ENCODE data around the gene RHO.

Gene RHO

GRCh38 chr3:129519896-129520715 is 8.3 kb upstream of the RHO start:
- DNase-seq (ENCODE audit: low read depth in 2 of 2), result no peak

GRCh38 chr3:129520960-129521359 is 7.5 kb upstream of the RHO start:
- DNase-seq (ENCODE audit: low read depth in 2 of 2), result no peak

GRCh38 chr3:129521611-129522010 is 6.8 kb upstream of the RHO start:
- no peak for DNase-seq (ENCODE audit: low read depth in 2 of 2)

GRCh38 chr3:129522953-129523352 is 5.5 kb upstream of the RHO start:
- no peak for DNase-seq (ENCODE audit: low read depth in 2 of 2)

DNA sequence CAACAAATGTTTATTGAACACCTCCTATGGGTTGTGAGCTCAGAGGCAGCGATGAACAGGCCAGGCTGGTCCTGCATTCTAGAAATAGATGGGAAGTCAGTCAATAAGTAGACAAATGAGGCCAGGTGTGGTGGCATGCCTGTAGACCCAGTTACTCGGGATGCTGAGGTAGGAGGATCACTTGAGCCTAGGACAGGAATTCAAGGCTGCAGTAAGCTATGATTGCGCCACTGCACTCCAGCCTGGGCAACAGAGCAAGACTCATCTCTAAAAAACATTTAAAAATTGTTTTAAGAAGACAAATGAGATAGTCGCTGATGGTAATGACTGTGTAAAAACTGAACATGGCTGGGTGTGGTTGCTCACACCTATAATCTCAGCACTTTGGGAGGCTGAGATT is 4.4 kb upstream of the RHO start:
- DNase-seq (ENCODE audit: low read depth in 2 of 2), result no peak

DNA sequence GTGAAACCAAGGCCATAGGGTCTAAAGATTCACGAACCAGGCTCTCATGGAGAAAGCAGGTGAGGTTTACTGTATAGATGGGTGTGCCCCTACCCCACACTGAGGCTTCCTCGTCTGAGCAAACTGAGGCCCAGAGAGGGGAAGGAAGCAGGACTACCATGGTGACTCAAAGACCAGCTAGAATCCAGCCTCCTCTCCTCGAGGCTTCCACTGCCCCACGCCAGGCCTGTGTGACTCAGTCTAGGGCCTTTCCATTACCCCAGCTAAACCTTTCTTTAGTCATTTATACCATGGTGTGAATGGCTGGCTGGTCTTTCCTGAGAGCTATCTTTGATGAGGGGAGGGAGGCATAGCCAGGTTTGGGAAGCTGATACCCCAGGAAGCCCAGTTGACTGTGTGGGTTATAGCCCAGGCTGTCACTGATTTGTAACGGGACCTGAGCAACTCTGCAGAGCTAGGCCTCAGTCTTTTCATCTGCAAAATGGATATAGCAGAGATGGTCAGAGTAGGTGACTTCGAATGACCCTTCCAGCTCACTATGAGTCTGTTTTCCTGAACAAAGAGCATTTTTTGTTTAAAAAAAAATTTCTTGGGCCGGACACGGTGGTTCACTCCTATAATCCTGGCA is 3.0 kb upstream of the RHO start:
- DNase-seq (ENCODE audit: low read depth in 2 of 2), result no peak

DNA sequence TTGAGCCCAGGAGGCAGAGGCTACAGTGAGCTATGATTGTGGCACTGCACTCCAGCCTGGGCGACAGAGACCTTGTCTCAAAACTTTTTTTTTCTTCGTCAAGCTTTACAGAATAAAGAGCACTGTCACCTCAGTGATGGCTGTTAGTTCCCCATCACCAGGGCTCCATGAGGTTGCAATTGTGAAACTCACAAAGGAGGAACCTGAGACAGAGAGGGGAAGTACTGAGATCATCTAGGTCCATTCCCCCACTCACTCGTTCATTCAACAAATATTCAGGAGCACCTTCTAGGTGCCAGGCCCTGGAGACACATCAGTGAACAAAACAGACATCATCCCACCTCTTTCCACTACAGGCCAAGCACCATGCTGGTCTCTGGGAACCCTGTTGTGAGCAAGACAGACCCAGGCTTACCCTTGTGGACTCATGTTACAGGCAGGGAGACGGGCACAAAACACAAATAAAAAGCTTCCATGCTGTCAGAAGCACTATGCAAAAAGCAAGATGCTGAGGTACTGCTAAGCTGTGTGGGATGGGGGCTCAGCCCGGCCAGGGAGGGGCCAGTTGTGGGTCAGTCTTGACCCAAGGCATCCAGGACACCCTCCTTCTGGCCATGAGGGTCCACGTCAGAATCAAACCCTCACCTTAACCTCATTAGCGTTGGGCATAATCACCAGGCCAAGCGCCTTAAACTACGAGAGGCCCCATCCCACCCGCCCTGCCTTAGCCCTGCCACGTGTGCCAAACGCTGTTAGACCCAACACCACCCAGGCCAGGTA is 2.1 kb upstream of the RHO start:
- DNase-seq (ENCODE audit: low read depth in 2 of 2), result no peak

DNA sequence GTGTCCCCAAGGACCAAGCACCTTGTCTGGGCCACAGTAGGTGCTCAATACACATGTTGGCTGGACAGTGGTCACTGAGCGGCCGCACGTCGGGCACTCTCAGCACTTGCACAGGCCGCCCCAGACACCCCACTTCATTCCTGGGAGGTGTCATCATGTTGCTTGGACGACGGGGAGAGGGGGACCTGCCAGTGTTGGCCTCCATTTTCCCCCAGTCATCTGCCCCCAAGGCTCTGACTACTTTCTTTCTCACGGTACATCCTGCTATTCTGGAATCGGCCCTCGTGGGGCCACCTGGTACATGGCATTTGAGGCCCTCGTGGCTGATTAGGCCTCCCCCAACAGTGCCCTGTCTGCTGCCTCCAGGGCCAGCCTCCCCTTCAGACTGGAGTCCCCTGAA is 1.2 kb upstream of the RHO start:
- no peak for DNase-seq (ENCODE audit: low read depth in 2 of 2)

DNA sequence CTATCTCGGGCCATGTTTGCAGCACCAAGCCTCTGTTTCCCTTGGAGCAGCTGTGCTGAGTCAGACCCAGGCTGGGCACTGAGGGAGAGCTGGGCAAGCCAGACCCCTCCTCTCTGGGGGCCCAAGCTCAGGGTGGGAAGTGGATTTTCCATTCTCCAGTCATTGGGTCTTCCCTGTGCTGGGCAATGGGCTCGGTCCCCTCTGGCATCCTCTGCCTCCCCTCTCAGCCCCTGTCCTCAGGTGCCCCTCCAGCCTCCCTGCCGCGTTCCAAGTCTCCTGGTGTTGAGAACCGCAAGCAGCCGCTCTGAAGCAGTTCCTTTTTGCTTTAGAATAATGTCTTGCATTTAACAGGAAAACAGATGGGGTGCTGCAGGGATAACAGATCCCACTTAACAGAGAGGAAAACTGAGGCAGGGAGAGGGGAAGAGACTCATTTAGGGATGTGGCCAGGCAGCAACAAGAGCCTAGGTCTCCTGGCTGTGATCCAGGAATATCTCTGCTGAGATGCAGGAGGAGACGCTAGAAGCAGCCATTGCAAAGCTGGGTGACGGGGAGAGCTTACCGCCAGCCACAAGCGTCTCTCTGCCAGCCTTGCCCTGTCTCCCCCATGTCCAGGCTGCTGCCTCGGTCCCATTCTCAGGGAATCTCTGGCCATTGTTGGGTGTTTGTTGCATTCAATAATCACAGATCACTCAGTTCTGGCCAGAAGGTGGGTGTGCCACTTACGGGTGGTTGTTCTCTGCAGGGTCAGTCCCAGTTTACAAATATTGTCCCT is 1.2 kb downstream of the RHO start:
- no peak for DNase-seq (ENCODE audit: low read depth in 2 of 2)

GRCh38 chr3:129530251-129530791 is 1.9 kb downstream of the RHO start:
- no peak for DNase-seq (ENCODE audit: low read depth in 2 of 2)

DNA sequence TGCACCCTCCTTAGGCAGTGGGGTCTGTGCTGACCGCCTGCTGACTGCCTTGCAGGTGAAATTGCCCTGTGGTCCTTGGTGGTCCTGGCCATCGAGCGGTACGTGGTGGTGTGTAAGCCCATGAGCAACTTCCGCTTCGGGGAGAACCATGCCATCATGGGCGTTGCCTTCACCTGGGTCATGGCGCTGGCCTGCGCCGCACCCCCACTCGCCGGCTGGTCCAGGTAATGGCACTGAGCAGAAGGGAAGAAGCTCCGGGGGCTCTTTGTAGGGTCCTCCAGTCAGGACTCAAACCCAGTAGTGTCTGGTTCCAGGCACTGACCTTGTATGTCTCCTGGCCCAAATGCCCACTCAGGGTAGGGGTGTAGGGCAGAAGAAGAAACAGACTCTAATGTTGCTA is 2.4 kb downstream of the RHO start:
- no peak for DNase-seq (ENCODE audit: low read depth in 2 of 2)

GRCh38 chr3:129531699-129532098 is 3.3 kb downstream of the RHO start:
- DNase-seq (ENCODE audit: low read depth in 2 of 2), result no peak

DNA sequence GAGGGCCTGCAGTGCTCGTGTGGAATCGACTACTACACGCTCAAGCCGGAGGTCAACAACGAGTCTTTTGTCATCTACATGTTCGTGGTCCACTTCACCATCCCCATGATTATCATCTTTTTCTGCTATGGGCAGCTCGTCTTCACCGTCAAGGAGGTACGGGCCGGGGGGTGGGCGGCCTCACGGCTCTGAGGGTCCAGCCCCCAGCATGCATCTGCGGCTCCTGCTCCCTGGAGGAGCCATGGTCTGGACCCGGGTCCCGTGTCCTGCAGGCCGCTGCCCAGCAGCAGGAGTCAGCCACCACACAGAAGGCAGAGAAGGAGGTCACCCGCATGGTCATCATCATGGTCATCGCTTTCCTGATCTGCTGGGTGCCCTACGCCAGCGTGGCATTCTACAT is 3.8 kb downstream of the RHO start:
- no peak for DNase-seq (ENCODE audit: low read depth in 2 of 2)

GRCh38 chr3:129533406-129533805 is 5.0 kb downstream of the RHO start:
- no peak for DNase-seq (ENCODE audit: low read depth in 2 of 2)

DNA sequence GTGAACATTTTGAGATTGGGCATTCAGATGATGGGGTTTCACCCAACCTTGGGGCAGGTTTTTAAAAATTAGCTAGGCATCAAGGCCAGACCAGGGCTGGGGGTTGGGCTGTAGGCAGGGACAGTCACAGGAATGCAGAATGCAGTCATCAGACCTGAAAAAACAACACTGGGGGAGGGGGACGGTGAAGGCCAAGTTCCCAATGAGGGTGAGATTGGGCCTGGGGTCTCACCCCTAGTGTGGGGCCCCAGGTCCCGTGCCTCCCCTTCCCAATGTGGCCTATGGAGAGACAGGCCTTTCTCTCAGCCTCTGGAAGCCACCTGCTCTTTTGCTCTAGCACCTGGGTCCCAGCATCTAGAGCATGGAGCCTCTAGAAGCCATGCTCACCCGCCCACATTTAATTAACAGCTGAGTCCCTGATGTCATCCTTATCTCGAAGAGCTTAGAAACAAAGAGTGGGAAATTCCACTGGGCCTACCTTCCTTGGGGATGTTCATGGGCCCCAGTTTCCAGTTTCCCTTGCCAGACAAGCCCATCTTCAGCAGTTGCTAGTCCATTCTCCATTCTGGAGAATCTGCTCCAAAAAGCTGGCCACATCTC is 6.1 kb downstream of the RHO start:
- no peak for DNase-seq (ENCODE audit: low read depth in 2 of 2)

GRCh38 chr3:129535075-129535474 is 6.6 kb downstream of the RHO start:
- no peak for DNase-seq (ENCODE audit: low read depth in 2 of 2)

DNA sequence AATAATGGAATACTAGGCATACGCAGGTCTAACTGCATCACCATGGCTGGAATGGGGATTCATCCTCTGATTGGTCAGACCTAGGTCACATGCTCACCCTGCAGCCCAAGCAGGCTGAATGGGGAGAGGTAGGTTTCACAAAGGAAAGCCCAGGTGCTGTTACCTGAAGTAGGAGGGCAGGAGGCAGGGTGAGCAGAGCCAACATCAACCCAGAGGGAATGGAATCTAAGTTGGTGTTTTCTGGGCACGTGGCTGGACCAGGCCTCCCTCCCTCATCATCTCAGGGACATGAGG is 7.9 kb downstream of the RHO start:
- no peak for DNase-seq (ENCODE audit: low read depth in 2 of 2)

DNA sequence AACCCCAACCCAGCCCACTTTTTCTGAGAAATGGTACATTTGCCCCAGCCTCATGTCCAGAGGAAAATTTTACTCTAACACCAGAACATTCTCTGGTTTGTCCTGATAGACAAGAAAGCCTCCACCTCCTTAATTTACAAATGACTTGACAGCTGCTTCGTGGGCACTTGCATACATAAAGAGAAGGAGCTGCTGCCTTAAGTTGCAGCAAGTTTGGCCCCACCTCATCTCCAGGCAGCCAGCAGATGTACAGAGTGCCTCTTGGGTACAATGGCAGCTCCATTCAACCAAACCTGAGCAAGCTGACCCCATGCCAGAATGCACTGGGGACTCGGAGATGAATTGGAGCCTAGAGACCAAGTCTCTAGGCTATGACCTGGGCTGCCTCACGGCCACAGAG is 8.4 kb downstream of the RHO start:
- DNase-seq (ENCODE audit: low read depth in 2 of 2), result no peak

- DNase-seq (ENCODE audit: low read depth in 2 of 2), result no peak
Measured at GRCh38 chr3:129539206-129539605, 10.8 kb downstream of the RHO start.

- DNase-seq (ENCODE audit: low read depth in 2 of 2), result no peak
Measured at GRCh38 chr3:129540776-129541516, 12.5 kb downstream of the RHO start.

GRCh38 chr3:129542747-129543146 is 14.3 kb downstream of the RHO start:
- DNase-seq (ENCODE audit: low read depth in 2 of 2), result no peak
